Lower lobe of right lung (tissue), 2 donors: ENCODE results near the gene IP6K3. TPM values are rescaled to one million over a fixed set of nuclear protein-coding genes. Genes with fewer than 3 reads are reported as not detected.

Source experiments
- ATAC-seq, 2 donors: fragments of 200-7000 bp; cut with Tn5 transposase; one replicate each; pipeline ENCODE4 v1.9.1; 2020 to 2022; ENCODE audit warnings: mild to moderate bottlenecking in 2 of 2, moderate library complexity in 2 of 2
- DNase-seq: peaks from one replicate; pipeline ENCODE4 v3.0.0-alpha.2; 2020
- H3K27ac ChIP-seq: fragments of 200-600 bp; one replicate; pipeline ENCODE4 v1.8.0; 2022
- H3K27me3 ChIP-seq: fragments of 200-600 bp; one replicate; pipeline ENCODE4 v1.8.0; 2022; ENCODE audit warnings: low read depth
- H3K36me3 ChIP-seq: fragments of 200-600 bp; one replicate; pipeline ENCODE4 v1.8.0; 2022; ENCODE audit warnings: mild to moderate bottlenecking
- H3K4me1 ChIP-seq: fragments of 200-600 bp; one replicate; pipeline ENCODE4 v1.8.0; 2022
- H3K4me3 ChIP-seq: fragments of 200-600 bp; one replicate; pipeline ENCODE4 v1.8.0; 2022; ENCODE audit warnings: mild to moderate bottlenecking
- H3K9me3 ChIP-seq: fragments of 200-600 bp; one replicate; pipeline ENCODE4 v1.8.0; 2022
- CTCF ChIP-seq: fragments of 200-600 bp; IDR thresholded peaks from one replicate; pipeline ENCODE4 v1.8.0; 2022; ENCODE audit warnings: antibody characterized with exemption, mild to moderate bottlenecking
- intact Hi-C: fragments of 100-400 bp; cut with DNase I; formaldehyde crosslinking; loops from one replicate; pipeline ENCODE4 v1.11.0; 2022
- total RNA-seq: library from RNA; stranded (reverse); fragmentation: NEBNext Ultra II Directional; extraction: Animal tissue kit (Norgen Biotek cat#: 25700); gene quantifications from one replicate; pipeline ENCODE4 v1.2.1, GENCODE V29; 2021
- donor health status: DM: no; HTN: yes; CAD: no; lungs with severe emphysema.

IP6K3 gene
- total RNA-seq, 1 donor from 2014 or later: 3.5 TPM

GRCh38 chr6:33685411-33686224 lies 61.1 kb downstream of the IP6K3 start:
- H3K27me3 ChIP-seq: no peaks in the 10 kb centered on the region
- no peaks in the 10 kb centered on the region for H3K4me1 ChIP-seq
- no peak overlapping the region for H3K4me3 ChIP-seq
- intact Hi-C loops: no loop called here
- H3K27ac ChIP-seq: no peak overlapping the region
- DNase-seq (peak; percentile 41), ATAC-seq (no peak)
- peaks cover 99% of the 10 kb centered on the region for H3K36me3 ChIP-seq
- TF ChIP-seq CTCF: no peak
- H3K9me3 ChIP-seq: no peaks in the 10 kb centered on the region

- DNase-seq: no peak
- no peaks in the 10 kb centered on the region for H3K9me3 ChIP-seq
- H3K36me3 ChIP-seq: peaks cover 99% of the 10 kb centered on the region
- intact Hi-C loops: no loop called here
- H3K4me1 ChIP-seq: no peaks in the 10 kb centered on the region
- H3K27ac ChIP-seq: no peak overlapping the region
- H3K4me3 ChIP-seq: no peak overlapping the region
- ATAC-seq: no peak
- no peak for TF ChIP-seq CTCF
- H3K27me3 ChIP-seq: no peaks in the 10 kb centered on the region
Observed at GRCh38 chr6:33684983-33685382, 61.7 kb downstream of the IP6K3 start.

GRCh38 chr6:33684428-33684896 lies 62.2 kb downstream of the IP6K3 start:
- Histone ChIP-seq H3K4me3 (no peak overlapping the region), H3K27ac (no peak overlapping the region), H3K4me1 (no peaks in the 10 kb centered on the region), H3K27me3 (no peaks in the 10 kb centered on the region), H3K9me3 (no peaks in the 10 kb centered on the region), H3K36me3 (peaks cover 99% of the 10 kb centered on the region)
- intact Hi-C loops: no loop called here
- DNase-seq (no peak), ATAC-seq (no peak)
- no peak for TF ChIP-seq CTCF

GRCh38 chr6:33683576-33684427 lies 62.9 kb downstream of the IP6K3 start:
- intact Hi-C loops: no loop called here
- H3K36me3 ChIP-seq: peaks cover 99% of the 10 kb centered on the region
- no peak for ATAC-seq
- H3K4me1 ChIP-seq: no peaks in the 10 kb centered on the region
- no peaks in the 10 kb centered on the region for H3K27me3 ChIP-seq
- peak; percentile 43 for DNase-seq
- no peak for TF ChIP-seq CTCF
- H3K9me3 ChIP-seq: no peaks in the 10 kb centered on the region
- no peak overlapping the region for H3K27ac ChIP-seq
- H3K4me3 ChIP-seq: no peak overlapping the region

GRCh38 chr6:33683051-33683571 lies 63.6 kb downstream of the IP6K3 start:
- intact Hi-C loops: no loop called here
- H3K27me3 ChIP-seq: no peaks in the 10 kb centered on the region
- no peak overlapping the region for H3K4me3 ChIP-seq
- no peaks in the 10 kb centered on the region for H3K4me1 ChIP-seq
- H3K27ac ChIP-seq: no peak overlapping the region
- TF ChIP-seq CTCF: no peak
- peaks cover 99% of the 10 kb centered on the region for H3K36me3 ChIP-seq
- DNase-seq (no peak), ATAC-seq (no peak)
- no peaks in the 10 kb centered on the region for H3K9me3 ChIP-seq
